HG02885 (cell line): Measurements from ENCODE around the gene TRIM34.
"Not testable (repeated sequence)": the region's sequence is repeated elsewhere in the genome, so short reads cannot be mapped to it uniquely, and the experiment has no call there.

Source experiments
- ATAC-seq: cut with Tn5 transposase; IDR thresholded peaks from one replicate; pipeline ENCODE4 v1.9.1; 2021; ENCODE audit warnings: mild to moderate bottlenecking; ENCODE audit not compliant: unreplicated experiment, poor library complexity

Gene TRIM34

DNA sequence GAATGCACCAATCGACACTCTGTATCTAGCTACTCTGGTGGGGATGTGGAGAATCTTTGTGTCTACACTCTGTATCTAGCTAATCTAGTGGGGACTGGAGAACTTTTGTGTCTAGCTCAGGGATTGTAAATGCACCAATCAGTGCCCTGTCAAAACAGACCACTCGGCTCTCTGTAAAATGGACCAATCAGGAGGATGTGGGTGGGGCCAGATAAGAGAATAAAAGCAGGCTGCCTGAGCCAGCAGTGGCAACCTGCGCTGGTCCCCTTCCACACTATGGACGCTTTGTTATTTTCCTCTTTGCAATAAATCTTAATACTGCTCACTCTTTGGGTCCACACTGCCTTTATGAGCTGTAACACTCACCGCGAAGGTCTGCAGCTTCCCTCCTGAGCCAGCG lies 58.8 kb downstream of the TRIM34 start:
- ATAC-seq: not testable (repeated sequence)

- ATAC-seq: peak; percentile 14
These were observed 59.3 kb downstream of the TRIM34 start for GRCh38 chr11:5684036-5684645.

- ATAC-seq: peak; percentile 77
These were observed 60.0 kb downstream of the TRIM34 start, which contains the start of gene TRIM5 for GRCh38 chr11:5684646-5685362. Gene TRIM5, minus strand, starts transcription at chr11:5685074. Its CDS starts 4,897 bp downstream, at chr11:5680177.

DNA sequence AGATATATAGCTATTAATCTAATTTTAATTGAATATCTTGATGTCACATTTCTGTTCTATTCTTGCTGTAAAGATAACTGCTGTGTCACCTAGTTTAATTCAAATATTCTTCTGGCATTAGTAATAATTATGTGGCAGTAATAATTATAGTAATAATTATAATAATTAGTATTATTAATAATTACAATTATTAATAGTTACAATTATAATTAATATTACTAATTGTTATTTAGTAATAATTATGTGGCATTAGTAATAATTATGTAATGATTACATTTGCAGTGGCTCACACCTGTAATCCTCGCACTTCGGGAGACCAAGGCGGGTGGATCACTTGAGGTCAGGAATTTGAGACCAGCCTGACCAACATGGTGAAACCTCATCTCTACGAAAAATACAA lies 61.6 kb downstream of the TRIM34 start:
- ATAC-seq: no peak

DNA sequence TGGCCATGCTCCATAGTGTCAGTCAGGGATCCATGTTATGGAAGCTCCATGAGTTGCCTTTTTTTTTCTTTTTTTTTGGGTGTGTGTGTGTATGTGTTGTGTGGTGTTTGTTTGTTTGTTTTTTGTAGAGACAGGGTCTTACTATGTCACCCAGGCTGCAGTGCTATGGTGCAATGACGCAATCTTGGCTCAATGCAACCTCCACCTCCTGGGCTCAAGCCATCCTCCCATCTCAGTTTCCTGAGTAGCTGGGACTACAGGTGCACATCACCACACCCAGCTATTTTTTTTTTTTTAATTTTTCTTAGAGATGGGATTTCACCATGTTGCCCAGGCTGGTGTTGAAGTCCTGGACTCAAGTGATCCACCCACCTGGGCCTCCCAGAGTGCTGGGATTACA lies 63.7 kb downstream of the TRIM34 start:
- ATAC-seq: no peak

DNA sequence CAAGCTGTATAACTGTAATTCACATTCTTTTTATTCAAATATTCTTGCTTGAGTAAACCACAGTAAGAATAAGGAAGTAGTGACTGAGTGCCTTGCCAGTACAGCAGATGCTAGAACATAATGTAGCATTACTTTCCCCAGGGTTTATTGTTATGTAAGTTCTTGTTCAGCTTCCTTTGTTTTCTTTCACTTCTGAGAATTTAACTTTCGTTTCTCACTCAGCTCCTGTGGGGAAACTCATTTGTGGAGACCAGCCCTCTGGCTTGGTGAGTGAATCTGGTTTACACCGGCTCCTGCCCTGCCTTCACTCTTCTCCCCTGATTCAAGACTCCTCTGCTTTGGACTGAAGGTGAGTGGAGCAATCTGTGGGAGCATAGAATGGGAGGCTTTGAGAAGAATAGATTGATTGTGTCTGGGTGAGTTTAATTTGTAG lies 64.8 kb downstream of the TRIM34 start, which contains the start of gene TRIM22:
Gene TRIM22 (plus strand): TSS at position 240 of the 433 bp plus-strand sequence. CDS start 6,443 bp downstream, outside the sequence.
- ATAC-seq: peak; percentile 73

DNA sequence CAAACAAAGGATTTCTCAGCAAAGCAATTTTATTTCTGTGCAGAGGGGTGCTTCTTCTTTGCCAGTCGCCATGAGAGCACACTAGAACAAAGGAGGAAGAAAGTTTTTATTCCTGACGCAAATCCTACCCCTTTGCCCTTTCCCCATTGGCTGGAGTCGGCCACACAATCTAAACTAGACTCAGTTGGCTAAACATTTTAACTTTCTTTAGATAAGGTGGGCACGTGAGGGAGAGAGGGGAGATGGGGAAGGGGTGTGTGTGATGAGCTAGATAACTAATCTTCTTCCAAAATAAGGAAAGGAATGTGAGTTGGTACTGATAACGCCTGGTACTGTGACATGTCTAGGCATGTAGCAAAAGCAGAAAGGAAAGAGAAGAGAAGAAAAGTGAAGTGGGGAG lies 65.4 kb downstream of the TRIM34 start:
- ATAC-seq: no peak

GRCh38 chr11:5690736-5691135 lies 65.9 kb downstream of the TRIM34 start:
- no peak for ATAC-seq

GRCh38 chr11:5691238-5691963 lies 66.6 kb downstream of the TRIM34 start:
- ATAC-seq: not testable (repeated sequence)

DNA sequence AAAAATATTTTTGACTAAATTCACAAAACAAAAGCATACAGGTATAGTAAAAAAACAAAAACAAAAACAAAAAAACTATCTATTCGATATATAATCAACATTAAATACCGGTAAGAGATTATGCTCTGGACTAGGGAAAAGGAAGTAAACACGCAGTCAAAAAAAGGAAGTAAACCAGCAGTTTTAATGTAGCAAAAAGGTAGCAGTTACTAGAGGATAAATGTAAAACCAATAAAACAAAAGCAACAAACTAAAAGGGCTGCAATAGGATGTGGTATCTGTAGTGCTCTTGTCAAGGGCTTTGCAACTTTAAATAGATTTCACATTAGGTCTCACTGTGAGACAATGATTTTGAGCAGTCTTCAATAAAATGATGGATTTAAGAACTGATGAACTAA lies 67.2 kb downstream of the TRIM34 start:
- ATAC-seq: no peak
